ENCODE data around the gene SRRM1.
"Not testable (repeated sequence)": the region's sequence is repeated elsewhere in the genome, so short reads cannot be mapped to it uniquely, and the experiment has no call there.

The SRRM1 gene

DNA sequence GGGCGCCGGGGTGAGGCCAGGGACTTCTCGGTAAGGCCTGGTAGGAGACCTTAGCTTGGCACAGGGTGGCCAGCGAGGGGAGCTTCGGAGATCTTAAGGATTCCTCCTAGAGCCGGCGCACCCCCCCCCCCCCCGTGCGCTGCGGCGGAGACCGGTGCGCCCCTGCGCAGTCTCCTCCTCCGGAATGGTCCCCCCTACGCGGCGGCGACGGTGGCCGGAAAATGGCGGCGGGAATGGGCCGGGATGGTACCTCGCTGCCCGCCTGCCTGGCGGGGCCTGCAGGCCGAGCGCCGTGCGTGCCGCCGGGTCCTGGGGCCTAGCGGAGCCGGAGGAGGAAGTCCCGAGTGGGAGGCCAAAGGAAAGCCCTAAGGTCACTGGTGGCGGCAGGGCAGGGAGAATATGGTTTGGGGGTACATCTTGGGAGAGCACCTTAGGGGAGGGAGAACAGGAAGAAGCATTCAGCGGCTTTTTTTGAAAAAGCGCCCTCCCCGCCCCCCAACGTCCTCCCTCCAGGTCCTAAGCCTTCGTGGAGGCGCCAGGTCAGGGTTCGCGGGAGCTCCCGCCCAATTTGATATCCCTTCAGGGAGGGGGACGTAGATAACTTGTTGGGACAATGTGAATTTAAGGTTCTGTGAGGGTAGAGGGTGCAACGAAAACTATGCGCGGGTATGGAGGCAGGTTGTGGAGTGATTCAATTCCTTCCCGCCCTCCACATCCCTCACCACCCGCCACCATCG lies 429 bp downstream of the SRRM1 start:
- peak; percentile 38 for DNase-seq (ENCODE audit: low read depth, low spot score)

DNA sequence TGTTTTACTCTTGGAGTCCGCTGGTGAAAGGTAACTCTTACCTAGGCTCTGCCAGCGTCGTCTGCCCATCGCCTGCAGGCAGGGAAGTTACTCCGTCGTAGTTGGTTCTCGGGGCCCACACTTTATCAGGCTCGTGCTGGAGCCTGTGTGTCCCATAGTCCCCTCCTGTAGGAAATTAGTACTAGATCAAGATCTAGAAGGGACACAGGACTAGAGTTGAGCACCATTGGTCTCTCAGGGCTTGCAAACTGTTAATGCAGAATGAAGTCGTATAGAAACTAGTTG lies 940 bp downstream of the SRRM1 start:
- peak; percentile 47 for DNase-seq (ENCODE audit: low read depth, low spot score)

- DNase-seq (ENCODE audit: low read depth, low spot score): no peak
Measured at GRCh38 chr1:24648919-24649318, 5.8 kb downstream of the SRRM1 start.

GRCh38 chr1:24652382-24652781 lies 9.3 kb downstream of the SRRM1 start:
- DNase-seq (ENCODE audit: low read depth, low spot score): no peak

GRCh38 chr1:24654010-24654409 lies 10.9 kb downstream of the SRRM1 start:
- no peak for DNase-seq (ENCODE audit: low read depth, low spot score)

DNA sequence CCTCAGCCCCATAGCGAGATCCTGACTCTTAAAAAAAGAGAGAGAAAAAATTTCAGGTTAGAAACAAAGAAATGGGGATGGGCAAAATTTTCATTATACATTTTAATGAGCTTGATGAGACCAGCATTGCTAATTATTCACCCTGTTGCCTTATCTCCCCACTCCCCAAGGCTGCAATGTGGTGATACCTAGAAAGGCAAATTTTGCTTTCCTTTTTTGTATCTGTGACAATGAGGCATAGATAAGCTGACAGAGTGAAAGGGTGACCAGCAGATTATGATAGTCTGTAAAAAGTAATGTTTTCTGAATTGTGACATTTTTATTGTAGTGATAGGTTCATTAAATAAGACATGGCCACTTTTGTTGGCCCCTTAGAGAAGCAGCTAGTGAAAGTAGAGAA lies 12.9 kb downstream of the SRRM1 start:
- no peak for DNase-seq (ENCODE audit: low read depth, low spot score)

GRCh38 chr1:24657781-24658180 lies 14.7 kb downstream of the SRRM1 start:
- no peak for DNase-seq (ENCODE audit: low read depth, low spot score)

GRCh38 chr1:24659166-24659904 lies 16.2 kb downstream of the SRRM1 start:
- no peak for DNase-seq (ENCODE audit: low read depth, low spot score)

DNA sequence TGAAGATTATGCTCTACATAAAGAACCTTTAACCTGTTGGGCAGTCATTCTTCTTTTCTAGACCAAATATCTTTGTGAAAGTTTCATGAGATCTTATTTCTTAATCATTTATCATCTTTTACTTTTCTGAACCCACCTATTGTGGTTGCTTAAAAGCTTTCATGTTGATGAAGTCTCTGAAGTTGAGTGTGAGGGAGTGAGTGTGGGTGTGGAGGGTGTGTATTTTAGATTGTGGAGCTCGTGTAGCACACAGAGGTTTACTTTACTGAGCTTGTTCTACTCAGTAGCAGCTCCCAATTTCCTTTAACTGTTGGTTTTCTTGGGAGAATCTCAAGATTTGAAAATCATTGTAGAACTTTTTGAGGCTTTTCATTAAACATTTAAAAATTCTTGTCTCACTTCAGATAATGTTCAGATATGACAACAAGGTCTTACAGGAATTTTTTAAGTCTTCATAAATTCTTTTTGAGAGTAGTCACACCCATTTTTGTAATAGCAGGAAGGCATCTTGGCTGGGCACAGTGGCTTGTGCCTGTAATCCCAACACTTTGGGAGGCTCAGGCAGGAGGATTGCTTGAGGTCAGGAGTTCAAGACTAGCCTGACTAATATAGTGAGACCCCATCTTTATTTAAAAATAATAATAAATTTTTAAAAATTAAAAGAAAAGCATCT lies 17.0 kb downstream of the SRRM1 start:
- DNase-seq (ENCODE audit: low read depth, low spot score): no peak

- no peak for DNase-seq (ENCODE audit: low read depth, low spot score)
Measured at GRCh38 chr1:24664507-24665033, 21.5 kb downstream of the SRRM1 start.

DNA sequence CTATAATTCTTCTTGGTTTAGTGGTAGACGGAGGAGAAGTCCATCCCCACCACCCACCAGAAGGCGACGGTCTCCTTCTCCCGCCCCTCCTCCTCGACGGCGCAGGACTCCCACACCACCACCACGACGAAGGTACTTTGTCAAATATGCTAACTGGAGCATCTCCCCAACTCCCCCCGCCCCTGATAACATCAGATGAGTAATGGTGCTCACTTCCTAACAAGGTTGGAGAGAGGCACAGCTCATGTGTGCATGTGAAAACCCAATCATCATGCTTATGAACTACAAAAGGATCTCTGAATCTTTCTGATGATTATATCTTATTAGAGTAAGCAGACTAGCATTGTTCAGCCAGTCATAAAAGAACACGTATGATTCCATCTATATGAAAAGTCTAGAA lies 23.7 kb downstream of the SRRM1 start:
- no peak for DNase-seq (ENCODE audit: low read depth, low spot score)

DNA sequence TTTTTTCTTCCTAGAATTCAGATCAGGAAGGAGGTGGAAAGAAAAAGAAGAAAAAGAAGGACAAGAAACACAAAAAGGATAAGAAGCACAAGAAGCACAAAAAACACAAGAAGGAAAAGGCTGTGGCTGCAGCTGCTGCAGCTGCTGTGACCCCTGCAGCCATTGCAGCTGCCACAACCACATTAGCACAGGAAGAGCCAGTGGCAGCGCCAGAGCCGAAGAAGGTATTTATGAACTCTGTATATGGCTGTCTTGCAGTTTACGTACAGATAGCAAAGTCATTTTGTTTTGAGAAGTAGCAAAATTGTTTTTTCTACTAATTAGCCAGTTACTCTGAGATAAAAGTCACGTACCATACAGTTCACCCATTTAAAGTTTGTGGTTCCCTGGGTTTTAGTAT lies 28.3 kb downstream of the SRRM1 start:
- DNase-seq (ENCODE audit: low read depth, low spot score): not testable (repeated sequence)

DNA sequence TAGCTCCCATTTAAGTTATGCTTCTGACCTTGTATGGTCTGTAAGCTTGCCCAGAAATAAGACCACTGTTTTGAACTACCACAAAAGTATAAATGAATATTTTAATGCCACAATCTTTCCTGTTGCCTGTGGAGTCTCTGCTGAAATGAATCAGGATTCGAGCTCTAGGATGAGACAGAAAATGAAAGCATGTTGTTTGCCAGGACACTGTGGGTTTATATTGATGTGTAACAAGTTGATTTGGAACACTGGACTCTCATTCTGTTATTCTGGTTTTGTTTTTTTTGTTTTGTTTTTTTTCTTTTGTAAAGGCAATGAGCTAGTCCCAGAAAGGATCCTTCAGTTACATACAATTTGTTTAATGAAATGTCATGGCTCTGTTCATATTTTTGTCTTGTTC lies 29.6 kb downstream of the SRRM1 start:
- not testable (repeated sequence) for DNase-seq (ENCODE audit: low read depth, low spot score)

GRCh38 chr1:24673341-24673740 lies 30.2 kb downstream of the SRRM1 start:
- no peak for DNase-seq (ENCODE audit: low read depth, low spot score)

DNA sequence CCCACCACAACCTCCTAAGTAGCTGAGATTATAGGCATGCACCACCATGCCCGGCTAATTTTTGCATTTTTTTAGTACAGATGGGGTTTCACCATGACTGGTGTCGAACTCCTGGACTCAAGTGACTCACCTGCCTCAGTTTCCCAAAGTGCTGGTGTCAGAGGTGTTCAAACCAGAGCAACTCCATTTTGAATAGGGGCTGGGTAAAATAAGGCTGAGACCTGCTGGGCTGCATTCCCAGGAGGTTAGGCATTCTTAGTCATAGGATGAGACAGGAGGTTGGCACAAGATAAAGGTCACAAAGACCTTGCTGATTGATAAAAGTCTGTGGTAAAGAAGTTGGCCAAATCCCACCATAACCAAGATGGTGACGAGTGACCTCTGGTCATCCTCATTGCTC lies 35.3 kb downstream of the SRRM1 start:
- DNase-seq (ENCODE audit: low read depth, low spot score): not testable (repeated sequence)

- DNase-seq (ENCODE audit: low read depth, low spot score): no peak
Measured at GRCh38 chr1:24679725-24680124, 36.6 kb downstream of the SRRM1 start.

- peak; percentile 49 for DNase-seq (ENCODE audit: low read depth, low spot score)
Measured at GRCh38 chr1:24683713-24684162, 40.6 kb downstream of the SRRM1 start.

DNA sequence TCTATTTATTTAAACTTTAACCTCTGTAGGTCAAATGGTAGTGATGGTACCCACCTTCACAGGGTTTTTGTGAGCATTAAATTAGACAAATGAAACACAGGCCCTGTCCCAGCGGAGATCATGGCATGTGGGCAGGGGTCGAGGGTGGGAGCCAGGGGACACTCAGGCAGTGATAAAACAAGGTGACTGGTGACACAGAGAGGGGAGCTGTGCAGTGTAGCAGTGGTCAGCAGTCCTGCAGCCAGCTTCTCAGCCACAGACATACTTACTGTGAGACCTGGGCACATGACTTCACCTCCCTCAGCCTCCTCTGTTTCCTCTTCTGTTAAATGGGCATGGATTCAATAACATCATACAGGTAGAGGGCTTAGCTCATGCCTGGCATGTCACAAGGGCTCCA lies 44.9 kb downstream of the SRRM1 start:
- no peak for DNase-seq (ENCODE audit: low read depth, low spot score)

DNA sequence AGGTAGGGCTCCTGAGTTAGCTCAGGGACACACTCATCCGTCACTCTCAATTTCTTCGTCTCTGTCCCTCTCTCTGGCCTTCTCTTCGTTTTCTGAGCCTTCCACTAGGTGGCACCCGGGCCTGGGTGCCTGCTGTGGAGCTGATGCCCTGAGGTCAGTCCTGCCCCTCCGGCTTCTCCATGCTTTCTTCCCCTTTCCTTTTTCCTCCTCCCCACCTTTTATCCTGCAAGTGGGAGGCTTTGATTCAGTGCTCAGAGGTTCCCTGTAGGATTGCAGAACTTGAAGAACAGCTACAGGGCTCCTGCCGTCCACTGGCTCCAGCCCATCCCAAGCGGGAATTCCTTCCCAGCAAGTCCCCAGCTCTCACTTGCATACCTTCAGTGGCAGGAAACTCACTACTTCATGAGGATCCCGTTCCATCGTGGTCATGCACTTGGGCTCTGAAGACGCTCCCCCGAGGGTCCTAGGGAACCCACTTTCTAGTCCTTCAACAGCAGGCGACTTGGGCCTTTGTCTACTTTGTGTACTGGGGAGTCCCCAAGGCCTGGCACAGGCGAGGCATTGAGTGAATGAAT lies 45.6 kb downstream of the SRRM1 start:
- peak; percentile 92 for DNase-seq (ENCODE audit: low read depth, low spot score)

DNA sequence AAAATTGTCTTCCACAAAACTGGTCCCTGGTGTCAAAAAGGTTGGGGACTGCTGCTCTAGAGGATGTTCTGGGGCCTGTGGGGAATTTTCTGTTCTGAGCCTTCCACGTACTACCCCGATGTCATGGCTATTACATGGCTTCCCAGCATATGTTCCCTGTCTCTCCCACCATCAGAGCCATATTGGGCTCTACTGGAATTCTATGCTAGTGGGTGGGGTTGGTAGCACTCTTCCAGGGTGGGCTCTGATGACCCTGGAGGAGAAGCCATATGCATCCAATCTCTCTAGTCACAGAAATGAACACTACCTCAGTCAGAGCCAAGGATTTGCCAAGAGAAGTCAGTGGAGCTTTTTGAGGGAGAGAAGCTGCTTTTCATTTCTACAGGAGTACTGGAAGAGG lies 47.9 kb downstream of the SRRM1 start:
- DNase-seq (ENCODE audit: low read depth, low spot score): no peak

DNA sequence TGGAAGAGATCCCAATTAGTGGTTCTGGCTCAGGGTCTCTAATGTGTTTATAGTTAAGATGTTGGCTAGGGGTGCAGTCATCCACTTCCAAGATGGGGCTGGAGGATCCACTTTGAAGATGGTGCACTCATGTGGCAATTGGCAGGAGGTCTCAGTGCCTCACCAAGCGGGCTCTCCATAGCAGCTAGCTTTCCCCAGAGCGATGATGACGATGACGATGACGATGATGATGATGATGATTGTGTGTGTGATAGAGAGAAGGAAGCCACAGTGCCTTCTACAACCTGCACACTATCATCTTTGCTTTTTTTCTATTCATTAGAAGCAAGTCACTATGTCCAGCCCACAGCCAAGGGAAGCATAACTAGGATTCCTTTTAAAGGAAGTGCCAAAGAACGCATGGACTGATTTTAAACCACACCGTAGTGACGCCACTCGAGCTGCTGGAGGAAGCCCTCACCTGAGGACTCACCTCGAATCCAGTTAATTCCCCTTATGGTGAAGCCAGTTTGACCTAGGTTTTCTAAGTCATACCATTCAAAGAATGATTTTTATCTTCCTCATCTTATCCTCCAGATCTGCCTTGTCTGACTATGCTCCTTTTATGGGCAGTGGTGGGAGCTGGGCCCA lies 49.4 kb downstream of the SRRM1 start:
- DNase-seq (ENCODE audit: low read depth, low spot score): no peak

All from ELF-1 (cell line).